ENCODE results near the gene MIEF1. TPM values are rescaled to one million over a fixed set of nuclear protein-coding genes. Genes with fewer than 3 reads are reported as not detected.

The MIEF1 gene
- total and polyA plus RNA-seq, 11 donors: 6.5 to 25.2 (median 18.7) TPM

- peaks cover 0 to 36% (median 0%) of the 10 kb centered on the region in 9 donors for H3K27me3 ChIP-seq
- no peak for ATAC-seq
These were observed 65.3 kb downstream of the MIEF1 start for GRCh38 chr22:39567135-39567946.

More at GRCh38 chr22:39567135-39567946, 65.3 kb downstream of the MIEF1 start:
- Histone ChIP-seq H3K27ac (no peak overlapping the region), H3K4me1 (no peaks in the 10 kb centered on the region), H3K9me3 (no peaks in the 10 kb centered on the region), H3K36me3 (no peaks in the 10 kb centered on the region), H3K4me3 (no peak overlapping the region)
- DNase-seq: no peak
- intact Hi-C loops (cut with DNase I): no loop called here
- TF ChIP-seq CTCF (IDR thresholded peaks at IDR 0.05) (no peak), POLR2A (IDR thresholded peaks at IDR 0.05) (no peak)
- WGBS, 4 donors: 54 to 63% (median 59%) methylated on average over 14 of the region's 14 CpGs

Other genes starting within 250 kb of the MIEF1 start
- 100 to 1,000 TPM; 237 to 911 (median 336) TPM for gene RPL3, start 182.7 kb upstream of the MIEF1 start, total RNA-seq
- 1,000 to 10,000 TPM in 1 of 2 donors, 100 to 1,000 TPM in 1; 329 to 1,765 TPM for gene RPL3, start 182.7 kb upstream of the MIEF1 start, polyA plus RNA-seq
- gene SYNGR1, start 152.3 kb upstream of the MIEF1 start, total RNA-seq: 10 to 100 TPM; 20.0 to 49.9 (median 38.6) TPM
- 10 to 100 TPM; 39.3 to 41.9 TPM for gene SYNGR1, start 152.3 kb upstream of the MIEF1 start, polyA plus RNA-seq
- gene TAB1, start 102.5 kb upstream of the MIEF1 start, total RNA-seq: 10 to 100 TPM; 14.5 to 21.7 (median 17.4) TPM
- gene TAB1, start 102.5 kb upstream of the MIEF1 start, polyA plus RNA-seq: 10 to 100 TPM; 17.8 to 18.1 TPM
- gene MGAT3, start 45.3 kb upstream of the MIEF1 start, total RNA-seq: 1 to 10 TPM; 3.4 to 9.9 (median 4.7) TPM
- gene MGAT3, start 45.3 kb upstream of the MIEF1 start, polyA plus RNA-seq: 1 to 10 TPM; 2.2 to 2.6 TPM
- 100 to 1,000 TPM; 117 to 322 (median 168) TPM for gene ATF4, start 18.3 kb downstream of the MIEF1 start, total RNA-seq
- 100 to 1,000 TPM; 378 to 458 TPM for gene ATF4, start 18.3 kb downstream of the MIEF1 start, polyA plus RNA-seq
- gene RPS19BP1, start 30.5 kb downstream of the MIEF1 start, total RNA-seq: 100 to 1,000 TPM in 2 of 9 donors, 10 to 100 TPM in 7; 33.2 to 108 (median 44.5) TPM
- 100 to 1,000 TPM; 154 to 220 TPM for gene RPS19BP1, start 30.5 kb downstream of the MIEF1 start, polyA plus RNA-seq
- gene CACNA1I, start 68.5 kb downstream of the MIEF1 start, total RNA-seq: under 1 TPM in 3 of 9 donors, not detected in 6; 0.02 to 0.07 (median 0.04) TPM
- under 1 TPM; 0.01 to 0.04 TPM for gene CACNA1I, start 68.5 kb downstream of the MIEF1 start, polyA plus RNA-seq